WTC11 (cell line): ENCODE results near the gene ABCB8. TPM values are rescaled to one million over a fixed set of nuclear protein-coding genes. Genes with fewer than 3 reads are reported as not detected.

ENCODE experiments used
- ATAC-seq: fragments of 200-7000 bp; cut with Tn5 transposase; 2 replicates; pipeline ENCODE4 v1.10.0; 2021; ENCODE audit warnings: mild to moderate bottlenecking, moderate library complexity
- CTCF ChIA-PET: fragments of 300-600 bp; sonication (Branson Sonifier 250); formaldehyde crosslinking; loops from one replicate; lab custom pipeline; 2021; ENCODE audit warnings: antibody characterized with exemption; lab: Charles Lee
- POLR2A ChIA-PET: fragments of 350-600 bp; sonication (Branson Sonifier 250); formaldehyde crosslinking; loops from one replicate; lab custom pipeline; 2021; ENCODE audit warnings: antibody characterized with exemption; lab: Charles Lee
- DNase-seq: peaks from one replicate; pipeline ENCODE4 v3.0.0; 2021; ENCODE audit warnings: low spot score
- H3K27ac Mint-ChIP-seq: 2 replicates; pipeline ENCODE4 v1.8.0; 2021; ENCODE audit warnings: mixed read lengths
- H3K27me3 Mint-ChIP-seq: 2 replicates; pipeline ENCODE4 v1.8.0; 2021; ENCODE audit warnings: low read depth, mild to moderate bottlenecking, moderate library complexity, mixed read lengths
- H3K36me3 Mint-ChIP-seq: 2 replicates; pipeline ENCODE4 v1.8.0; 2021; ENCODE audit warnings: mixed read lengths
- H3K4me1 Mint-ChIP-seq: 2 replicates; pipeline ENCODE4 v1.8.0; 2022; ENCODE audit warnings: mixed read lengths
- H3K4me3 Mint-ChIP-seq: 2 replicates; pipeline ENCODE4 v1.8.0; 2021; ENCODE audit warnings: mild to moderate bottlenecking, moderate library complexity, mixed read lengths
- H3K9me3 Mint-ChIP-seq: 2 replicates; pipeline ENCODE4 v1.8.0; 2021; ENCODE audit warnings: mixed read lengths
- CREM ChIP-seq: sonication (generic); formaldehyde crosslinking; IDR thresholded peaks from 2 replicates; pipeline ENCODE4 v1.8.1; 2022; ENCODE audit warnings: mild to moderate bottlenecking, missing genetic modification reagents, moderate library complexity
- E2F4 ChIP-seq: sonication (generic); formaldehyde crosslinking; IDR thresholded peaks from 2 replicates; pipeline ENCODE4 v1.8.1; 2022; ENCODE audit warnings: low read depth, mild to moderate bottlenecking, moderate library complexity, missing genetic modification reagents, borderline replicate concordance
- E2F5 ChIP-seq: sonication (generic); formaldehyde crosslinking; IDR thresholded peaks from 2 replicates; pipeline ENCODE4 v1.8.1; 2022; ENCODE audit warnings: mild to moderate bottlenecking, moderate library complexity, missing genetic modification reagents
- ERG ChIP-seq: fragments of 250-450 bp; sonication (Bioruptor Pico); IDR thresholded peaks from 2 replicates; pipeline ENCODE4 v1.8.0; 2021; ENCODE audit warnings: mild to moderate bottlenecking
- ETV6 ChIP-seq: sonication (generic); formaldehyde crosslinking; IDR thresholded peaks from 2 replicates; pipeline ENCODE4 v1.8.1; 2022; ENCODE audit warnings: mild to moderate bottlenecking, missing genetic modification reagents
- FOXP4 ChIP-seq: sonication (generic); formaldehyde crosslinking; IDR thresholded peaks from 2 replicates; pipeline ENCODE4 v1.8.0; 2022; ENCODE audit warnings: mild to moderate bottlenecking, missing genetic modification reagents
- GTF2I ChIP-seq: fragments of 250-450 bp; sonication (Bioruptor Pico); conservative IDR thresholded peaks from 2 replicates; pipeline ENCODE4 v1.4.0; 2021; ENCODE audit warnings: mild to moderate bottlenecking
- HMGXB4 ChIP-seq: sonication (generic); formaldehyde crosslinking; IDR thresholded peaks from 2 replicates; pipeline ENCODE4 v1.8.1; 2023; ENCODE audit warnings: mild to moderate bottlenecking, moderate library complexity, missing genetic modification reagents
- MAX ChIP-seq: sonication (generic); formaldehyde crosslinking; IDR thresholded peaks from 2 replicates; pipeline ENCODE4 v1.8.0; 2022; ENCODE audit warnings: mild to moderate bottlenecking, missing genetic modification reagents
- NFATC4 ChIP-seq: fragments of 250-450 bp; sonication (Bioruptor Pico); IDR thresholded peaks from 2 replicates; pipeline ENCODE4 v1.9.0; 2021; ENCODE audit warnings: mild to moderate bottlenecking
- NR1H2 ChIP-seq: sonication (generic); formaldehyde crosslinking; IDR thresholded peaks from 2 replicates; pipeline ENCODE4 v1.9.0; 2021; ENCODE audit warnings: mild to moderate bottlenecking, moderate library complexity, missing genetic modification reagents
- RELA ChIP-seq: sonication (generic); formaldehyde crosslinking; IDR thresholded peaks from 2 replicates; pipeline ENCODE4 v1.8.1; 2022; ENCODE audit warnings: missing genetic modification reagents, mild to moderate bottlenecking, borderline replicate concordance
- SP1 ChIP-seq: sonication (generic); formaldehyde crosslinking; conservative IDR thresholded peaks from 2 replicates; pipeline ENCODE4 v1.8.1; 2022; ENCODE audit warnings: missing genetic modification reagents
- TEAD1 ChIP-seq: sonication (generic); formaldehyde crosslinking; IDR thresholded peaks from 2 replicates; pipeline ENCODE4 v1.8.0; 2022; ENCODE audit warnings: mild to moderate bottlenecking, missing genetic modification reagents
- USF1 ChIP-seq: sonication (generic); formaldehyde crosslinking; IDR thresholded peaks from 2 replicates; pipeline ENCODE4 v1.8.0; 2022; ENCODE audit warnings: mild to moderate bottlenecking, missing genetic modification reagents
- ZBTB21 ChIP-seq: sonication (generic); formaldehyde crosslinking; IDR thresholded peaks from 2 replicates; pipeline ENCODE4 v1.8.1; 2023; ENCODE audit warnings: mild to moderate bottlenecking, missing genetic modification reagents, borderline replicate concordance
- ZNF138 ChIP-seq: sonication (generic); formaldehyde crosslinking; conservative IDR thresholded peaks from 2 replicates; pipeline ENCODE4 v1.8.1; 2022; ENCODE audit warnings: mild to moderate bottlenecking, moderate library complexity, missing genetic modification reagents
- ZNF317 ChIP-seq: sonication (generic); formaldehyde crosslinking; IDR thresholded peaks from 2 replicates; pipeline ENCODE4 v1.8.1; 2023; ENCODE audit warnings: low read depth, mild to moderate bottlenecking, moderate library complexity, missing genetic modification reagents, borderline replicate concordance
- ZNF416 ChIP-seq: fragments of 250-450 bp; sonication (Bioruptor Pico); IDR thresholded peaks from 2 replicates; pipeline ENCODE4 v1.9.0; 2021; ENCODE audit warnings: mild to moderate bottlenecking, inconsistent platforms
- total RNA-seq: library from RNA; stranded (reverse); gene quantifications from 3 replicates; pipeline ENCODE4 v1.2.3, GENCODE V29; 2021

Gene ABCB8
- total RNA-seq, 1 experiment from 2014 or later, result 35.9 TPM

- Mint-ChIP-seq H3K36me3 (no peaks in the 10 kb centered on the region), H3K9me3 (no peaks in the 10 kb centered on the region), H3K27ac (peak within 1 kb of the TSS; percentile 63; the same call in 1 of the 2 replicates), H3K4me1 (peaks cover 36% of the 10 kb centered on the region), H3K27me3 (peaks cover 9% of the 10 kb centered on the region), H3K4me3 (peak within 1 kb of the TSS; percentile 87)
- ATAC-seq, result peak; percentile 10
- TF ChIP-seq HMGXB4 (no peak), FOXP4 (peak; percentile 45; the same call in 1 of the 2 replicates), TEAD1 (CRISPR knock-in tag) (peak; percentile 28; the same call in 1 of the 2 replicates), USF1 (CRISPR knock-in tag) (0 out of 2 replicates have a peak, but pooled peaks have one; percentile 13), MAX (CRISPR knock-in tag) (peak; percentile 65; the same call in 1 of the 2 replicates), ZNF138 (CRISPR knock-in tag) (no peak), RELA (no peak), ZBTB21 (no peak), ERG (no peak), NR1H2 (CRISPR knock-in tag) (no peak), ETV6 (CRISPR knock-in tag) (peak; percentile 58; the same call in 1 of the 2 replicates), CREM (CRISPR knock-in tag) (0 out of 2 replicates have a peak, but pooled peaks have one; percentile 49), SP1 (CRISPR knock-in tag) (peak; percentile 50), E2F5 (CRISPR knock-in tag) (peak; percentile 53; the same call in 1 of the 2 replicates)
- peak; percentile 81 for DNase-seq
- ChIA-PET POLR2A (interaction anchor here (1.9 kb wide), 1 partner anchor 21 kb away, joined by 7 read pairs; no protein-coding TSS in a partner anchor), CTCF (interaction anchor here (1.0 to 1.9 kb wide), 7 partner anchors 15 to 74 kb away, joined by 3 to 5 read pairs (median 5); no protein-coding TSS in a partner anchor)
These were observed 55.0 kb downstream of the ABCB8 start, which contains the start of gene TMUB1 for GRCh38 chr7:151083071-151083823. TSS of gene TMUB1 (minus strand) at chr7:151083493. CDS start at chr7:151082563, 930 bp downstream.

- POLR2A ChIA-PET, result interaction anchor here (1.9 kb wide), 1 partner anchor 21 kb away, joined by 7 read pairs; no protein-coding TSS in a partner anchor
- Mint-ChIP-seq H3K36me3 (no peaks in the 10 kb centered on the region), H3K27me3 (peaks cover 10% of the 10 kb centered on the region), H3K9me3 (no peaks in the 10 kb centered on the region), H3K4me1 (peaks cover 37% of the 10 kb centered on the region), H3K4me3 (peak overlapping the region; percentile 87), H3K27ac (no peak overlapping the region)
- CTCF ChIA-PET, result interaction anchor here (1.0 to 1.9 kb wide), 5 partner anchors 28 to 75 kb away, joined by 3 to 5 read pairs (median 5); no protein-coding TSS in a partner anchor
- TF ChIP-seq GTF2I (CRISPR knock-in tag) (no peak), E2F4 (CRISPR knock-in tag) (no peak), ZNF317 (CRISPR knock-in tag) (no peak), ZNF416 (CRISPR knock-in tag) (no peak), NFATC4 (CRISPR knock-in tag) (no peak)
- ATAC-seq (no peak), DNase-seq (no peak)
These were observed 55.5 kb downstream of the ABCB8 start for GRCh38 chr7:151083824-151084160.
